ENCODE results near the gene PTPRD.

- TF ChIP-seq, protein P1, sequence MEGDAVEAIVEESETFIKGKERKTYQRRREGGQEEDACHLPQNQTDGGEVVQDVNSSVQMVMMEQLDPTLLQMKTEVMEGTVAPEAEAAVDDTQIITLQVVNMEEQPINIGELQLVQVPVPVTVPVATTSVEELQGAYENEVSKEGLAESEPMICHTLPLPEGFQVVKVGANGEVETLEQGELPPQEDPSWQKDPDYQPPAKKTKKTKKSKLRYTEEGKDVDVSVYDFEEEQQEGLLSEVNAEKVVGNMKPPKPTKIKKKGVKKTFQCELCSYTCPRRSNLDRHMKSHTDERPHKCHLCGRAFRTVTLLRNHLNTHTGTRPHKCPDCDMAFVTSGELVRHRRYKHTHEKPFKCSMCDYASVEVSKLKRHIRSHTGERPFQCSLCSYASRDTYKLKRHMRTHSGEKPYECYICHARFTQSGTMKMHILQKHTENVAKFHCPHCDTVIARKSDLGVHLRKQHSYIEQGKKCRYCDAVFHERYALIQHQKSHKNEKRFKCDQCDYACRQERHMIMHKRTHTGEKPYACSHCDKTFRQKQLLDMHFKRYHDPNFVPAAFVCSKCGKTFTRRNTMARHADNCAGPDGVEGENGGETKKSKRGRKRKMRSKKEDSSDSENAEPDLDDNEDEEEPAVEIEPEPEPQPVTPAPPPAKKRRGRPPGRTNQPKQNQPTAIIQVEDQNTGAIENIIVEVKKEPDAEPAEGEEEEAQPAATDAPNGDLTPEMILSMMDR (IDR thresholded peaks at IDR 0.05; ENCODE audit: low read depth, low read length, poor library complexity, severe bottlenecking), result no peak
- no peak for TF ChIP-seq EZH2phosphoT487 (IDR thresholded peaks at IDR 0.05; ENCODE audit: borderline replicate concordance, low read length)
These were observed 1886.1 kb downstream of the PTPRD start for GRCh38 chr9:8726692-8727091.

Measured in DOHH2 (cell line).